GM21367 (cell line): ENCODE measurements around the gene ATG7.
"Not testable (repeated sequence)": the region's sequence is repeated elsewhere in the genome, so short reads cannot be mapped to it uniquely, and the experiment has no call there.

Experiments used
- ATAC-seq: cut with Tn5 transposase; IDR thresholded peaks from one replicate; pipeline ENCODE4 v1.9.1; 2021; ENCODE audit not compliant: unreplicated experiment

The ATG7 gene

DNA sequence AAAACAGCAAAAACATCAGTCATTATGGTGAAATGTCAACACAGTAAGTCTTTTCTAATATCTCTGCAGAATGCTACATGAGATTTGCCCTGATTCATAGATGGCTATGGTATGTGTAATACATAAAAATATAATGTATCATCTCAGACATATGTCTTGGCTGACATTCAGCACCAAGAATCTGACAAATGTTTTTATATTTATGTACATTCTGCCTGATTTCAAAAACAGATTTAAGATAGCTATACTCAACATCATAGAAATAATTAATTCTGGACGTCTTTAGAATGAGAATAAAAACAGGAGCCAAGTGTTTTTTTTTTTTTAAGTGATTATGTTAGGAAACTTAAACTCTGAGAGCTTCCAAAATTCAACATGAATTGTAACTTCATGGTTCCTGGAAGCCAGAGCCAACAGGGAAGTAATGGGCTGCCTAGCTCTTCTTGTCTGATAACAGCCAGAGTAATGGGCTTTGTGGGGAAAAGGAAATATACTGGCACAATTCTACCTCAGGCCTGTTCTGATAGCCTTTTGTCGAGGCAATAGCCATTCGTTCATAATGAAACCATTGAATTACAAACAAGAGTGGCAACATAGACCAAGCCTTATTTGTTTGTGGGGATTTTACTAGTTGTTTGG is 187.1 kb downstream of the ATG7 start:
- no peak for ATAC-seq

GRCh38 chr3:11461226-11461625 is 189.0 kb downstream of the ATG7 start:
- ATAC-seq, result no peak

DNA sequence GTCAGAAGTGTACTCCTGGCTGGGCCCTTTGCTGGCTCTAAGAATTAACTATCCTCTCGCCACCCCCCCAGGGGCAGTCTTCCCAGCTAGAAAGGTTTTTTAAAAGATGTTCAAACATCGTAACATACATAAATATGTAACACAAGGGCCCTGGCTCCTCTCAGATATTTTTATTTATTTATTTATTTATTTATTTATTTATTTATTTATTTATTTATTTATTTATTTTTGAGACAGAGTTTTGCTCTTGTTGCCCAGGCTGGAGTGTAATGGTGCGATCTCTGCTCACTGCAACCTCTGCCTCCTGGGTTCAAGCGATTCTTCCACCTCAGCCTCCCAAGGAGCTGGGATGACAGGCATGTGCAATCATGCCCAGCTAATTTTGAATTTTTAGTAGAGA is 190.5 kb downstream of the ATG7 start:
- ATAC-seq, result not testable (repeated sequence)

DNA sequence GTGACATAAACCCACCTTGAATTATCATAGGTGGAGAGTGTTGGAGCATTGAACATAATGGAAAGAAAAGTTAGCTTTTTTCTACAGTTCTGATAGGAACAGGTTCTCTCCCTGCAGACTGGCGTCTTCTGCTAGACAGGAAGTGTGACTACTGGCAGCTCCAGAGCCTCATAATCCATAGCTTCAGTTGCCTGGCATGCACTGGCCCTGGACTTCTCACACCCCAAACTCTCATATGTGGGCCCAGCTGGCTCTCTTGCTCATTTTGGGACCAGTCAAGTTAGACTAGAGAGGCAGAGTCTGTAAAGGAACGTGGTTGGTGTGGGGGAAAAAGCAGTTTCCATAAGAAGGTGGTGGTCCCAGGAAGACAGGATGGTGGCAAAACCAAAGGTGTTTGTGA is 191.4 kb downstream of the ATG7 start:
- ATAC-seq, result no peak

DNA sequence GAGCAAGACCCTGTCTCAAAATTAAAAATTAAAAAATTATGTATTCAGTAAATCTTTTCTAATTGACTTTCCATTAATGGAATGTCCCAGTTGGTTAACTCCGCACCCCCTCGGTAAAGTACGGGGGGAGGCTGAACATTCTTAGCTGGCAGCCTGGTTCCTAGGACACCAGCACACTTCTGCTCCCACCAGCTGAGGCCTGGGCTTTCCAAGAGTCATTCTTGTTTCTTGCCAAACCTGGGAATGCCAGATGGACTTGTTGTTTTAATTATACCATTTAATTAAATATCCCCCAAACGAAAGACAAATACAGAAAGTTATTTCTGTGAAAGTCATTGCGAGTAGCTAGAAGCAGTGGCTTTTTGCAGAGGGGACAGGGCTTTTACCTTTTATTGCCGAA is 192.2 kb downstream of the ATG7 start:
- no peak for ATAC-seq

GRCh38 chr3:11465744-11466616 is 193.8 kb downstream of the ATG7 start:
- ATAC-seq, result no peak

GRCh38 chr3:11467875-11468274 is 195.7 kb downstream of the ATG7 start:
- no peak for ATAC-seq

DNA sequence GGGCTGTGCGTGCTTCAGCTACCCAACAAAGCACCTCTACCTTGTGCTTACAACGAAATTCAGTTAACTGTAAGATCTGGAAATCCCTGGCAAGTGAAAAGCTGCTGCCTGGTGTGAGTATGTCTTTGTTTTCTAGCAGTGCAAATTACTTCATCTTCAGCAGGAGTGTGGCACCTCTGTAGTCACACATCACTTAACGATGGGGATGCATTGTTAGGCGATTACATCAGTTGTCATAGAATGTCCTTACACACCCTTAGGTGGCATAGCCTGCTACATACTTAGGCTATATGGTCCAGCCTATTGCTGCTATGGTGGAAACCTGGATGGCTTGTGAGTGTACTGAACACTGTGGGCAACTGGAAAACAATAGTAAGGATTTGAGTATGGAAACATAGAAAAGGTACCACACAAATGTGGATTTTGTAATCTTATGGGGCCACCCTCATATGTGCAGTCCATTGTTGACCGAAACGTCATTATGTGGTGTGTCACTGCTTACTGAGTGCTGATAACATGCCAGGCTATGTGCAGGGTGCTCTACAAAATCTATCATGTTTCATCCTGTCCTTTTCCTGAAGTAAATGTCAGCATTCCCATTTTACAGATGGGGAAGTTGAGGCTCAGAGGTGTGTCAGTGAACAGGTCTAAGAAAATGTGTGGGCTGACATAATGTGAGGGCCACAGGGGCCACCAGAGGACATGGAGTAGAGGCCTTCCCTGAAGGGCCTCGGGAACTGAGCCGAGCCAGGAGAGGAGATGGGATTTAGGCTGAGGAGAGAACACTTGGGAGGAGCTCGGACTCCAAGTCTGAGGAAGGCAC is 198.0 kb downstream of the ATG7 start:
- no peak for ATAC-seq

GRCh38 chr3:11475324-11475723 is 203.1 kb downstream of the ATG7 start:
- no peak for ATAC-seq

DNA sequence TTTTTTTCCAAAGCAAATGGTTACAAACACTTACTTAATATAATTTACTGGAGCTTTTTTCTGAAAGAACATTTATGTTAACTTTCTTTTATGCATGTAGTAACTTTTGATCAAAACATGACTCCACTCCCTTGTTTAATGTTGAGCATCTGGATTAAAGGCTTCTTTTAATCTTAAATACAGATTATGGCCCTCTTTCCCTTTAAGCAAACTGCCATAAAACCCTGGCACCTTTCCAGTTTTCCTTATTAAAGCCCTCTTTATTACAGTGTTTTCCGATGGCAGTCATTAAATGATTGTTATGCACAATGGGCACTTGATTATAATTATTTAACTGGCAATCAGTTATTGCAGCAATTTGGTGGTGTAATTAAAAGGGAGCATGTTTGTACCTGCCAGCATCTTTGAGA is 204.5 kb downstream of the ATG7 start:
- ATAC-seq, result no peak

- ATAC-seq, result no peak
These were observed 205.3 kb downstream of the ATG7 start for GRCh38 chr3:11477407-11477911.

- no peak for ATAC-seq
These were observed 206.0 kb downstream of the ATG7 start for GRCh38 chr3:11478167-11478566.

DNA sequence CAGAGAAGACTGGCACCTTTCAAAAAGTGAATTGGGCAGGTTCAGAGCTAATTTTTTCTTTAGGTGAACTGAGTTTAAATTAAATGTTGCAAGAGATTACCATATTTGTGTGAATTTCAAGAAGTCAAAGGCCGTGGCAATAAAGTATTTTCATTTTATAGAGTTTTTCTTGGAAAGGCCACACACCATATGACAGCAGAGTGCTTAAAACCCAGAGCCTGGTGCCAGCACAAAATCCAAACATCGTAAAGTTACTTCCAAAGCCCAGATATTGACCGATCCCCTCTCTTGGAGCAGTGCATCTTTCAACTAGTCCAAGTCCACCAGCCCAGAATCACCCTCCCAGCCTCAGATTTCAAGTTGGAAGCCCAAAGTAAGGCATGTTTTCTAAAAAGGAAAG is 207.0 kb downstream of the ATG7 start:
- ATAC-seq, result no peak

DNA sequence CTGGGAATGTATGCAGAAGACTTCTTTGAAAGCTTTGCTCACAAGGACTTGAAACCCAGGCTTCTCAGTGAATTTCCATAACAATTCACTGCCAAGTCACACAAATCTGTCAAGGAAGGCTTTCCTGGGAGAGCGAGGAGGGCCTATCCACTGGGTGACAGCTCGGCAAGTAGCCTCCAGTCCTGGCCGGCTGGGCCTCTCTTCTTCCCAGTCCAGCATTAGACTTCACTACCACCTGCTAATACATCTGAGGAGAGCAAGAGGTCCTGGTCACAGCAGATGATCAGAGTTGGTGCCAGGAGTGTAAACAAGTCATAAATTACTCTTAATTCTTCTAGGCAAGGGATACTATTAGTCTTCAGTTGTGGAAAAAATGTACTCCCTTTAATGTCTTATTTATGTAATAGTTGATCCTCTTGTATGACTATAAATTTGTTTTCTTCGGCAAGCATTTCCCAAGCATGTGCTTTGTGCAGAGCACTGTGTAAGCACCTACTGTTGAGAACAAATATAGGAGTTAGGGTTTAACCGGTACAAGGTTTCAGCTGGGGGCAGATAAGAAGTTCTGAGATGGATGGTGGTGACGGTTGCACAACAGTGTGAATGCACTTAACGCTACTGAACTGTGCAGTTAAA is 208.6 kb downstream of the ATG7 start:
- no peak for ATAC-seq

DNA sequence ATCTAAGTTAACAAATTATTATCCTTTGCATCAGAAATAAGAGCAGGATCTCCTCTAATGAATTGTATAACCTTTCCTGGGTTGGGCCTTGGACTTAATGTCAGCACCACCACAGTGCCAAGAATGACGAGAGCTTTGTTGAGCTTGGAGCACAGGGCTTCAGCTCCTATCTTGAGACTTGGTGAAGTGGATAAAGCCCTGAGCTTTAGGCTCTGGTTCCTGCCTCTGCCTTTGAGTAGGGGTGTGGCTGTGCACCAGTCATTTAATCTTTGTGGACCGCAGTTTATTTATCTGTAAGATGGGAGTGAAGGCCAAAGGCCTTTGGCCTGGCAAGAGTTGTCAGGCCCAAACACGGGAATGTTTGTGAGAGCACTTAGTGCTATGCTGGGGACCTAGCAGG is 209.4 kb downstream of the ATG7 start:
- no peak for ATAC-seq

- ATAC-seq, result no peak
These were observed 209.8 kb downstream of the ATG7 start for GRCh38 chr3:11482021-11482420.

GRCh38 chr3:11488356-11488755 is 216.2 kb downstream of the ATG7 start:
- not testable (repeated sequence) for ATAC-seq

DNA sequence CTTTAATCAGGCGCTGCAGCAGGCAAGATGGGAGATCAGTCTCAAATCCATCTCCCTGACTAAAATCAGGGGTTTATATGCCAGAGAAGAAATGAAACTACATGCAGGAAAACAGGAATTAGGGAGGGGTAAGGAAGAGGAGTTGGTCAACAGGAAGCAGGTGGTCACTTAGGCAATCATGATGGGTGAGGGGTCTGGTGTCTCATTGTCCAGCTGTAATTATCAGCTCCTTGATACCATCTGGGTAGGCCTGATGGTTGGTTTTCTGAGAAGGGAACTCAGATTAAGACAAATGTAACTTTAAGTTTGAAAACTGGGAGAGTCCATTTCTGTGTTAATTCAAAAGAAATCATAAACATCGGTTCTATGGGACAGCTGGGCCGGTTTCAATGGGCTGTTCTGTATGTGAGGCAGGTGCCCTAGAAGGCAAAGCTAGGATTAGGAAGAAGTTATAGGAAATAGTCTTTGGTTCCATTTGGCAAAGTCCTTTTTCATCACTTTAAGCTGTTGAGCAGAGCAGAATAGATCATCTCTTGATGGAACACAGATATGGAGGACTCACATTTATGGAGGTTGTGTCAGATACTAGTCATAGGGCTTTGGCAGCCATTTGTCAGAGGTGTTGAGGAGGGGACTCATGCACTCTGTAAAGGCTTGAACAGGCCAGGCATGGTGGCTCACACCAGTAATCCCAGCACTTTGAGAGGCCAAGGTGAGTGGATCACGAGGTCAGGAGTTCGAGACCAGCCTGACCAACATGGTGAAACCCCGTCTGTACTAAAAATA is 222.1 kb downstream of the ATG7 start:
- ATAC-seq, result no peak

DNA sequence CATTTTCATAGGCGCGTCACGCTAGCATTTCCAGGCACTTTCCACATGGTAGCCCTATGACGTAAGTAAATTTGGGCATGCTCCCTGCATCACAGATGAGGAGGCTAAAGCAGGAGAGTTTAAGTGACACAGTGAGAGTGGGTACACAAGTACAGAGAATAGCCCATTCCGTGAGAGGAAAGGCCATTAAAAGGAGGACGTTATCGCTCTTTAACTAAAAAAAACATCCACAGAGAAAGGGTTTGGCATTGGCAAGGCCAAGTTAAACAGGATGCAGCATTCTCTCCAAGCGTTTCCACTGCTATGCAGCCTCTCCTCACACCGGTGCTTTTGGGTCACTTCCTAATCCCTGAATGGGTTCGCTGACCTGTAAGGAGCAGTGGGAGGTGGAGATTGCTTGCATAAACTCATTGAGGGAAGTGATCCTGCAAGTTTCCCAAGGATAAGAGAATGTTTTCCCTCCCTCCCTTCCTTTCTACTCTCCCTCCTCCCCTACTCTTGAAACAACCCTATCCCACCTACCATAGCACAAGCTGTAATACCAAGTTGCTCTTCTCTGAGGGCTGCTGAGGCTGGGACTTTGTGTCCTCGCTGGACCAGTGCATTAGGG is 223.9 kb downstream of the ATG7 start:
- ATAC-seq, result no peak

DNA sequence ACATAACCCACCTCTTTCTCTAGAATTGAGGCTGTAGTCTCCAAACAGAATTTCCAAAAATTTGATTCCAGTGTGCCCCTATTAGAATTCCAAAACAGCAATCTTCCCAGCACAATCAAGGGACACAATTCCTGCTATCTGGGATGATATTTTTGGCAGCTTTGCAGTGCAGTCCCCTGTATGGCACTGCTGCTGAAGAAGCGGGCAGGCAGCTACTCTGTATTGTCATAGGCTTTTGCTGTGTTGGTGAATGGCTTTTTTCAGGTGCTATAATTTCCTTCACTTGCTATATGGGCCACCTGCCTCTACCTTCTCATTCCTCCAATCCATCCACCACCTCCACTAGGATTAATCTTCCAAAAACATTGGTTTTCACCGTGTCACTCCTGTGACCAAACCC is 226.0 kb downstream of the ATG7 start:
- ATAC-seq, result no peak
